NT2/D1 (cell line): ENCODE data around the gene CSTF1.

Source experiments
- YY1 ChIP-seq: IDR thresholded peaks from 2 replicates; pipeline ENCODE4 v1.6.1; 2011; ENCODE audit not compliant: insufficient read length, insufficient read depth
- ZNF274 ChIP-seq: IDR thresholded peaks from 2 replicates; pipeline ENCODE4 v1.6.1; 2011; ENCODE audit warnings: mild to moderate bottlenecking, low read depth, low read length

DNA sequence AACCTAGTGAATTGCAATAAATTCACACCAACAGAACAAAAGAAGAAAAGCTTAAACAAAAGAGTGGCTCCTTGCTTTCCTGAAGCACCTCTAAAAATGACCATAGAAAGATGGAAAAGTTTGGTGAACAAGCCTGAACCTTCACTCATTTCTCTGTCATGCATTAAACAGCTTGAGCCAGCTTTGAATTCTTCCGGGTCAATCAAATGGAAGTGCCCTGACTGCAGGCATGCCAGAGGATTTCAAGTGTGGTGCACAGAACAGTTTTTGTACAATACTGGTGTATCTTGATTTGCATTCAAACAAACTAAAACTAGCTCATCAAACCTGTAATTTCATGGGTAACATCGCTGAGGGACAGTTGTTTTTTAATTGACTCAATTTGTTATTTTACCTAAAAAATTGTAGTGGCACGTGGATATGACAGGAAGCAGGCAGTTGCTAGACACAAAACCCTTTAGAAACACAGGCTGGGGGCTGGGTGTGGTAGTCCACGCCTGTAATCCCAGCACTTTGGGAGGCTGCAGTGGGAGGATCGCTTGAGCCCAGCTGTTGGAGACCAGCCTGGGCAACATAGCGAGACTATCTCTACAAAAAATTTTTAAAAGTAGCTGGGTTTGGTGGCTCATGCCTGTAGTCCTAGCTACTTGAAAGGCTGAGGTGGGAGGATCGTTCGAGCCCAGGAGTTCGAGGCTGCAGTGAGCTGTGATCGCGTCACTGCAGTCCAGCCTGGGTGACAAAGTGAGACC, 28.7 kb downstream of the CSTF1 start:
- TF ChIP-seq YY1 (no peak), ZNF274 (no peak)
